ENCODE results near the gene IRF2BP2.

Gene IRF2BP2

DNA sequence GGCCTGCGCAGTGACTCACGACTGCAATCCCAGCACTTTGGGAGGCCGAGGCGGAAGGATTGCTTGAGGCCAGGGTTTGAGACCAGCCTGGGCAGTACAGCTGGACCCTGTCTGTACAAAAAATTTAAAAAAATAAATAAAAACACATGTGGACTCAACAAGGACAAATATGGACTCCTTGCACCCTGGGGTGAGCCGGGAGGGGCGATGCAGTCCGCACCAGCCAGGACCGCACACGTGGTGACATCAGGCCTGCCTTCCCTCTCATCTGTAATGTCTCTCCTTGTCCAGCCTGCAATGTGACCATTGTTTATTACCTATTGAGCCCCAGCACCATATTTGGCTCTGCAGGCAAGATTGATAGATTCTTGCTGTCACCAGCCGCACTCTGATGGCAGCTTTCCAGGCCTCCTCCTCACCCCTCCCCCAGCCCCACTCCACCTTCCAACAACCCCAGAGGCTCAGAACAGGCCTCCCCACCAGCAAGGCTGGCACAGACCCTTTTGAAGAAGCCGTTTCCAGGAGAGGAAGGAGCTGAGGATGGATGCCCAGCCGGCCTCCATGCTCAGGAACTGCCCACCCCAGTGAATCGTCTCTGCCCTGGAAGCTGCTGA is 55.2 kb downstream of the IRF2BP2 start:
- no peak for DNase-seq

All from stimulated activated CD4-positive, alpha-beta T cell treated with anti-CD3 and anti-CD28 coated beads, Interleukin-12 subunit alpha, Interleukin-12 subunit beta, amount 100 ng/mL, for 4 hours (primary cell).